HL-60/S4 treated with phorbol 12-myristate 13-acetate at 8.2 ng/mL for 4 days and 3 days (cell line): ENCODE measurements around the gene C11orf68.

Experiments
- in situ Hi-C: fragments of 300-500 bp; cut with MboI; formaldehyde crosslinking; loops from 2 replicates; pipeline ENCODE4 v1.15.0; 2022; ENCODE audit warnings: low sequenced_read_pairs

The C11orf68 gene

DNA sequence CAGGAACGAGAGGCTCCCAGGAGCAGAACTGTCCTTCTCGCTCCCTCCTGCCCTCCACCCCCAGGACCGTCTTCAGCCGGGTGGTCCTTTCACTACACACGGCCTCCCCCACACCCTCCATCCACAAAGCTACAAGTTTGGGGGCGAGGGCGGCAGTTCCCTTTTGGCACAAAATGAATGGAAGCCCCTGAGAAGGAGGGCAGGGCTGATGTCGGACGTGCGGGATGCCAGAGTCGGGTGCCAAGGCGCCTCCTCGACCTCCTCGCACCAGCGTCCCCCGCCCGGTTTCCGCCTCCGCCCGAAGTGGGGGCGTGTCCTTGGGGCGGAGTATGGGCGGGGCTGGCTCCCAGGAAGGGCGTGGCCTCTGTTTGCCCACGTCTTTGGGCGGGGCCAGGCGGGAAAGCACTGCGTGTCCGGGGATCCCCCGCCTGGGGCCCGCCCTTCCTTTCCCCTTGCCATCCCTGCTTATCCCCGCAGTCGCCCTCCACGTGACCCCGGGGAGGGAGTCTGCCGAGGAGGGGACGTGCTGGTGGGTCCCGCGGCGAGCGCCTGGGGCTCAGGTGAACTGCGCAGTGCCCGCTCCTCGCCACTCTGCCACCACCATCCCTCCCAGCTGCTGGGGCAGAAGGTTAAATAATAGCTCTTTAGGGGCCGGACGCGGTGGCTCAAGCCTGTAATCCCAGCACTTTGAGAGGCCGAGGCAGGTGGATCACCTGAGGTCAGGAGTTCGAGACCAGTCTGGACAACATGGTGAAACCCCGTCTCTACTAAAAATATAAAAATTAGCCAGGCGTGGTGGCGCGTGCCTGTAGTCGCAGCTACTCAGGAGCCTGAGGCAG is 45.3 kb downstream of the C11orf68 start:
- in situ Hi-C loops = no loop called here

DNA sequence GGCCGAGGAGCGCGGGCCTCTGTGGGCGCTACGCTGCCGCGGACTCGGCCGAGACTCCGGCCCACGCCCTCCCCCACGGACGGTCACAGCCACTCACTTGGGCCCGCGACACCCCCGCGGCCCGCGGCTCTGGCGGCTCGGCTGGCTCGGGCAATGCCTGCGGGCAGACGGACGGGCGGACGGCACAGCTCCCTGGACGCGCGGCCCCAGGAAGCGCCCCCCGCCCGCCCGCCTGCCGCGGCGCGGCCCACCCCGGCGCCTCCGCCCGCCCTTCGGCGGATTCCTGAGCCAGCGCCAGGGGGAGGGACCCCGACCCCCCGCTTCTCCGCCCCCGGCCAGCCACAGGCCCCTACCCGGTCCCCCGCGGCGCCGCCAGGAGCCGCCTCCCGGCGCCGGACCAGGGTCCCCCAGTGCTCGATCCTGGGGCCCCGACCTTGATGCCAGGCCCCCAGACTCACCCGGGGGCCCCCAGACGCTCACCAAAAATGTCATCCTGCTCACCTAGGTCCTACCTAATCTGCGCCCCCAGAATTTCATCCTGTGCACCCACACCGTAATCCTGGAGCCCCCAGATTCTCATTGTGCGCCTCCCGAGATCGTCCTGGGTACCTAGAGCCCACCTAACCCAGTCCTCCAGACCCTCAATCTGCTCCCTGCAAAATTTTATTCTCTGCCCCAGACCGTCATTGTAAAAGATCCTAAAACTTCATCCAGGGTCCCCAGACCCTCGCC is 46.1 kb downstream of the C11orf68 start, which contains the start of gene EFEMP2:
EFEMP2 (minus strand) TSS at position 215 of the 732 bp plus-strand sequence. CDS start 446 bp downstream, outside the sequence.
- in situ Hi-C loops = no loop called here

DNA sequence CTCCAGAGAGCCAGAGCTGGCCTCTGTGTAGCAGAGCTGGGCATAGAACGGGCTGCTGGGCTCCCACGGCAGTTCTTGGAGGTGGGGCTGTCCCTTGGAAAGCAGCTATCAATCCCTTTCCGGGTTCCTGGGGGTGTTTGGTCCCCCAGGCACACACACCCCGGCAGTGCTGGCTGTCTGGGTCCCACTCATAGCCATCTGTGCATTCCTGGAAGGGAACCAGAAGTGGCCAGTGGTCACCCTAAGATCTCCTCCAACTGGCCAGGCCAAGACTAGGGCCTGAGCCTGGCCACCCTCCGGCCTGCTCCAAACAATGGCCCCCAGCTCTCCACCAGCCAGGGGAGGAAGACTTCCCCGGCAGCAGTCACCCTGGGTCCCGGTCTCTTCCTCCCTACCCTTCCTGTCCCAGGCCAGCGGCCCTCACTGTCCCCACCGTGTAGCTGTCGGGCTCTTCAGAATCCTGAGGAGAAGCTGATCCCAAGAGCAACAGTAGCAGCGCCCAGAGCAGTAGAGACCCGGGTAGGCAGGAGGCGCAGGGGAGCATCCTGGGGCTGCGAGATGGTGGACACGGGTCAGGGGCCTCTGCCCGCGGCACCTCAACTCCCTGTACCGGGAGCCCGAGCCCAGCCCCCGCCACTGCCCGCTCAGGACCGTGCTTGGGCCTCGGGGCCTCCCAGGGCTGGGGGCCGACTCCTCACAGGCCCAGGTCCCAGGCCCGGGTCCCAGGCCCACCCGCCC is 46.9 kb downstream of the C11orf68 start:
- in situ Hi-C loops = no loop called here

DNA sequence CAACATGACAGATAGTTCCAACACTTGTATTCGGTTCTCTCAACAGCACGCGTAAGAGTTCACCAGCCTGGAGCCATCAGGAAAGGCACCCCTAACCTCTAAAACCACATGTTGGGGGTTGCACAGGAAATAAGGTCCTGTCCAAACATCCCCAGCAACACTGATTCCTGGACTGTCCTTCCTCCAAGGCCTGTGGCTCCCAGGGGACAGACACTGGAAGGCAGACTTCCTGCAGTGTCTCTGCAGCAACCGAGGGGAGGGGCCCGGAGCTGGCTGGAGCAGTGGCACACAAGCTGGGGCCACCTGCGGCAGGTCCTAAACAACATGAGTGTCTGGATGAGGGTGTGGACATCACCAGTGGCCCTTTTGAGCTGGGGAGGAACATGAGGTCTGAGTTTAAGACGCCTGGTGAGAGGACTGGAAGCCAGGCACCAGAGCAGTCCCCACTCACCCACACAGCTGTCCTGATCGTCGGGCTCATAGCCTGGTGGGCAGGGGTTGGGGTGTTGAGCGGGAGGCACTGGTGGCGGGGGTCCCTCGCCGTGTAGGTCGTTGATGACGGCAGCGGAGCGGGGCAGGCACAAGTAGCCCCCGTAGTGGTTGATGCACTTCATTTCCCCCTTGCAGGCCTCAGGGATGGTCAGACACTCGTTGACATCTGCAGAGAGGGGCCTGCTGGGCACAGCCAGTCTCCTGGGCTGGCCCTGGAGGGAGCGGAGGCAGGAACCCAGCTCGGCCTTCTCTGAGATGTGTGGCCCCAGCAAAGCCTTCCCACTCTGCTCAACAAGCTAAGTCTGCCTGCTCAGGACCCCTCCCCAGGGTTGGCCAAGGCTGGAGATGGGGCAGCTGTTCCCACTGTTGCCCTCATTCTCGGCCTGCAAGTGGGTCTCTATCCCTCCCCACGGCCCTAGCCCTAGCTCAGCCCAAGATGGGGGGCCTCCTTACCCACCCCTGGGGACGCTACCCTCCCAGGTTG is 47.9 kb downstream of the C11orf68 start:
- in situ Hi-C loops = no loop called here

DNA sequence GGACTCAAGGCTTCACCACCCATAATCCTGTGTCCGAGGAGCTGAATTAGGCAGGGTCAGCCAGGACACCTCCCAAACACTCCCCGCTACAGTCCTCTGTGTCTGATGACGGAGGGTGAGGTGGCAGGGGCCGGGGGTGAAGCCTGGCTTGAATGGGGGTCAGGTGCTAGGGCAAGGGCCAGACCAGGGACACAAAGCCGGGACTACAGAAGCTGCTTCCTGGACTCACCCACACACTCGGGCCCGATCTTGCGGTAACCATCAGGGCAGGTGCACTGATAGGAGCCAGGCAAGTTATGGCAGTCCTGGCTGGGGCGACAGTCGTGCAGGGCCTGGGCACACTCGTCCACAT is 48.6 kb downstream of the C11orf68 start:
- in situ Hi-C loops = no loop called here

DNA sequence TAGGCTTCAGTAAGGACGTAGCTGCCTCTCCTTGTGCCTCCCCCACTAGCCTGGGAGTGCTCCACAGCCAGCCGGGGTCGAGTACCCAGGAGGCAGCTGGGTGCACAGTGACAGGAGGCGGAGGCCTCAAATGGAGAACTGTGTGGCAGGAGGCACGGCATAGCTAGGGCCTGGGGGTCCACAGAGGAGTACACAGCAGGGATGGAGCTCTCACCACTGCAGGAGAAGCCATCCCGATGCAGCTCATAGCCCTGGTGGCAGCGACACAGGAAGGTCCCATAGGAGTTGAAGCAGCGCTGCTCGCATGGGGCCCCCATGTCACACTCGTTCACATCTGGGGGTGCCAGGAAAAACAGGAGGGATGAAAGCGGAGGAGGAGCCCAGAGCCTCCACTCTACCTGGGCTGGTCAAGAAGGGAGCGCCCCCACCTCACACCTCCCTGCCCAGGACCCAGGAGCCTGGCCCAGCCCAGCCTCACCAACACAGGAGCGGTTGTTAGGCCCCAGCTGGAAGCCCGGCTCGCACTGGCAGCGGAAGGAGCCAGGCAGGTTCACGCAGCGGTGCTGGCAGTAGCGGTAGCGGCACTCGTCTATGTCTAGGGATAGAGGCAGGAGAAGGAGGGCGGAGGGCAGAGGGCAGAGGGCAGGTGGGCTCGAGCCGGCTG is 49.1 kb downstream of the C11orf68 start:
- in situ Hi-C loops = no loop called here

DNA sequence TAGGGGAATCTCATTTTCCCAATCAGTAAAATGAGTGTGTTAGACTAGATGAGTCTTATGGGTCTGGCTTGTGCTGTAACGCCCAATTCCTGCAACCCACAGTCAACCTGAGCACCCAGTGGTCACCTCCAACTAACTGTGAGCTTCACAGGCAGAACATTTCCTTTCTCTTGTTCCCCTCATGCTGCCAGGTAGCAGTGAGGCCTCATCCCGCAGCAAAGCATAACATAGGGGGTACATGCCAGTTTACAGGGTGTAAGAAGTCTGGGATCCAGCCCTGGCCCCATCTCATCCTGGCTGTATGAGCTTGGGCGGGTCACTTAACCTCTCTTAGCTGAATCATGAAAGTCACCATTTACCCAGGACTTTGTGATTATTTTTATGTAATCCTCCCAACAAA is 50.0 kb downstream of the C11orf68 start:
- in situ Hi-C loops = no loop called here

DNA sequence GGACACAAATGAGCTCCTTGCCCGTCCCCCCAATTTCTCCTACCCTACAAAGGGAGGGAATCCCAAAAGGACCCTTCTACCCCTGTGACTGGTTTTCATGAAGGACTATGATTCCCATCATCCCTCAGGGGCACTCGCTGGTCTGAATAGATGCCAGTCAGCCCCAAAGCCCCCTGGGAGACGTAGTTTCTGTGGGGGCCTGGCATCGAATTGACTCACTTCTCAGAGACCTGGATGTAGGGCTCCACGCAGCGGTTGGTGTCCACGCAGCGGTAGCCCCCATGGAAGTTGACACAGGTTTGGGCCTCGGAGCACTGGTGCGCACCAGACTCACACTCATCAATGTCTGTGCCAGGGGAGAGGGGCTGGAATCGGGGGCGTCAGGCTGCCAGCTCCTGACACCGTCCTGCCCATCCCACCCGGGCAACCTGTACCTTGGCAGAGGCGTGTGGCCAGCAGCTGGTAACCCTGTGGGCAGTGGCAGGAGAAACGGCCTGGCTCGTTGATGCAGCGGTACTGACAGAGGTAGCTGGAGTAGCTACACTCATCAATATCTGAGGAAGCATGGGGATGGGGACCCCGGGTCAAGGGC is 50.7 kb downstream of the C11orf68 start:
- in situ Hi-C loops = no loop called here

DNA sequence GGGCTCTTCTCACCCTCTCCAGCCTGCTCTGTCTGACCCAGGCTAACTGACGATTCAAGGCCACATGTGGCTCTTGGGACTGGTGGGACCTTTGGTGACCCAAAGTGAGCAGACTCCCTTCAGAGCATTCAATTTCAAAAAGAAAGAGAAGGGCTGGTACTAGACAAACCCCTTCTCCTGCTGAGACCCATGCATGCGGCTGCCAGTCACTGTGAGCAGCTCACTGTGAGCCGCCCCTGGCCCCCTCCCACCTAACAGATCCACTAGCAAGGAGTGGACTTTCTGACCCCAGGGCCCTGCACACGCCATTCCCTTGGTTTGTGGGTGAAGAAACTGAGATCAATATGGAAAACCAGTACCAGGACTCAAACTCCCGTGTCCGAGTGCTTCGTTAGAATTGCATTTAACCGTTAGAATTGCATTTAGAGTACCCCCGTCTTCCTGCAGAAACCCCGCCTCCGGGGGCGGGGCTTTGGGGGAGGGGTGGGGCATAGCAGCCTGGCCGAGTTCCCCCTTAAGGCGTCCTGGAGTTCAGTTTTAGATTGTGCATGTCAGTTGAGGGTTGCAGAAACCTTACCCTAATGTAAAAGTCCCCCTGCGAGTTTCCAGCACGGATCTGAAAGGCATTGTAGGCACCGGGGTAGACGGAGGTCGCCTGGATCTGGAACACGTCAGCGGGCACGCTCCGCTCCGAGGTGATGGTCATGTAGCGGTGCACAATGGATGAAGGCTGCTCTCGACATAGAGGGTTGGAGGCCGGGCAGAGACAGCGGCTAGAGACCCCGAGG is 51.4 kb downstream of the C11orf68 start:
- in situ Hi-C loops = no loop called here
